Mesothelial cell of epicardium (in vitro differentiated cells): ENCODE data around the gene RAB11FIP3. TPM values are rescaled to one million over a fixed set of nuclear protein-coding genes. Genes with fewer than 3 reads are reported as not detected.
"Not testable (repeated sequence)": the region's sequence is repeated elsewhere in the genome, so short reads cannot be mapped to it uniquely, and the experiment has no call there.

ENCODE experiments used
- DNase-seq, 2 experiments: peaks; one replicate each; pipeline ENCODE4 v3.0.0; 2021; ENCODE audit warnings: low spot score in 2 of 2; ENCODE audit not compliant: unreplicated experiment in 2 of 2
- H3K27ac Mint-ChIP-seq: 2 replicates; pipeline ENCODE4 v1.8.0; 2021; ENCODE audit warnings: mixed read lengths
- H3K27me3 Mint-ChIP-seq: 2 replicates; pipeline ENCODE4 v1.8.0; 2021; ENCODE audit warnings: low read depth, mixed read lengths
- H3K36me3 Mint-ChIP-seq: 2 replicates; pipeline ENCODE4 v1.8.0; 2021; ENCODE audit warnings: mixed read lengths
- H3K4me1 Mint-ChIP-seq: 2 replicates; pipeline ENCODE4 v1.8.0; 2021; ENCODE audit warnings: mixed read lengths
- H3K4me3 Mint-ChIP-seq: 2 replicates; pipeline ENCODE4 v1.8.0; 2021; ENCODE audit warnings: mild to moderate bottlenecking, moderate library complexity, mixed read lengths
- H3K9me3 Mint-ChIP-seq: 2 replicates; pipeline ENCODE4 v1.8.0; 2021; ENCODE audit warnings: mixed read lengths
- total RNA-seq: library from RNA; stranded (reverse); gene quantifications from 3 replicates; pipeline ENCODE4 v1.2.1, GENCODE V29; 2021
- TF ChIP-seq, protein P1 (sequence below): fragments of 200-600 bp; sonication (generic); IDR thresholded peaks from one replicate; pipeline ENCODE4 v1.5.0; 2021; ENCODE audit warnings: antibody characterized with exemption; ENCODE audit not compliant: unreplicated experiment

RAB11FIP3 gene
- total RNA-seq, 1 donor from 2014 or later: 68.8 TPM

DNA sequence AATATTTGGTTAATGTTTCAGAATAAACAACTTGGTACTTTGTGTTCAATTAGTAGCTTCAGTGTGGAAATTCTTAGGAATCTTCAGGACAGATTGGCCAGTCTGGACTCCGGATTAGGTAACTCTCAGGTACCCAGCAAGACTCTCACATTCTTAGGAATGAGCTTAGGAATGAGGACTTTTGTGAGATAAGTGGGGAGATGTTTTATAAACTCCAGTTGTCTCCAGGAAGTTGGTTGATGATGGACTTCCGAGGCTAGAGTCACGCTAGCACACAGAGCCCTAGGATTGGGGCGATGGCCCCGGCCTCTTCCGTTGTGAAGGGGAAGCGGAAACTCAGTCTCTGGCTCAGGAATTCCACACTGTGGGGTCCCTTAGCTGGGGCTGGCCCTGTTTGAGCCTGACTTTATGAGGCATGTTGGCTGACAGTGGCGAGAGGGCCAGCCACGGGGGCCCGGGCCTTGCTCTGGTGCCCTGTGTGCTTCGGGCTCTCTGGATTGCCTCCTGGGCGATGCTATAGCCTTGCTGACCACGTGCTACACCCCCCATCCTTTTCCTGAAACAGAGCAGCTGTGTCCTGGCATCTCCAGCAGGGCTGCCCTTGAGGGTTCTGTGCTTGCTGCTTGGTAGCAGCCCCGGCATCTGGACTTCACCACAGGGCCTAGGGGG lies 32.4 kb downstream of the RAB11FIP3 start:
- H3K27ac Mint-ChIP-seq: peak overlapping the region; percentile 69
- no peak overlapping the region for H3K4me3 Mint-ChIP-seq
- TF ChIP-seq, protein P1, sequence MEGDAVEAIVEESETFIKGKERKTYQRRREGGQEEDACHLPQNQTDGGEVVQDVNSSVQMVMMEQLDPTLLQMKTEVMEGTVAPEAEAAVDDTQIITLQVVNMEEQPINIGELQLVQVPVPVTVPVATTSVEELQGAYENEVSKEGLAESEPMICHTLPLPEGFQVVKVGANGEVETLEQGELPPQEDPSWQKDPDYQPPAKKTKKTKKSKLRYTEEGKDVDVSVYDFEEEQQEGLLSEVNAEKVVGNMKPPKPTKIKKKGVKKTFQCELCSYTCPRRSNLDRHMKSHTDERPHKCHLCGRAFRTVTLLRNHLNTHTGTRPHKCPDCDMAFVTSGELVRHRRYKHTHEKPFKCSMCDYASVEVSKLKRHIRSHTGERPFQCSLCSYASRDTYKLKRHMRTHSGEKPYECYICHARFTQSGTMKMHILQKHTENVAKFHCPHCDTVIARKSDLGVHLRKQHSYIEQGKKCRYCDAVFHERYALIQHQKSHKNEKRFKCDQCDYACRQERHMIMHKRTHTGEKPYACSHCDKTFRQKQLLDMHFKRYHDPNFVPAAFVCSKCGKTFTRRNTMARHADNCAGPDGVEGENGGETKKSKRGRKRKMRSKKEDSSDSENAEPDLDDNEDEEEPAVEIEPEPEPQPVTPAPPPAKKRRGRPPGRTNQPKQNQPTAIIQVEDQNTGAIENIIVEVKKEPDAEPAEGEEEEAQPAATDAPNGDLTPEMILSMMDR: no peak
- H3K27me3 Mint-ChIP-seq: no peaks in the 10 kb centered on the region
- H3K4me1 Mint-ChIP-seq: peaks cover 21% of the 10 kb centered on the region
- DNase-seq: no peak
- H3K9me3 Mint-ChIP-seq: no peaks in the 10 kb centered on the region
- peaks cover 11% of the 10 kb centered on the region for H3K36me3 Mint-ChIP-seq

- H3K27me3 Mint-ChIP-seq: no peaks in the 10 kb centered on the region
- no peak overlapping the region for H3K27ac Mint-ChIP-seq
- TF ChIP-seq, protein P1: no peak
- peaks cover 14% of the 10 kb centered on the region for H3K36me3 Mint-ChIP-seq
- H3K4me1 Mint-ChIP-seq: peaks cover 21% of the 10 kb centered on the region
- H3K4me3 Mint-ChIP-seq: no peak overlapping the region
- DNase-seq: no peak
- no peaks in the 10 kb centered on the region for H3K9me3 Mint-ChIP-seq
Observed at GRCh38 chr16:459761-460160, 34.3 kb downstream of the RAB11FIP3 start.

- Mint-ChIP-seq H3K36me3 (peaks cover 14% of the 10 kb centered on the region), H3K27me3 (no peaks in the 10 kb centered on the region), H3K4me1 (peaks cover 21% of the 10 kb centered on the region), H3K4me3 (no peak overlapping the region), H3K9me3 (no peaks in the 10 kb centered on the region), H3K27ac (no peak overlapping the region)
- TF ChIP-seq, protein P1: no peak
- DNase-seq: no peak
Observed at GRCh38 chr16:460787-461186, 35.3 kb downstream of the RAB11FIP3 start.

DNA sequence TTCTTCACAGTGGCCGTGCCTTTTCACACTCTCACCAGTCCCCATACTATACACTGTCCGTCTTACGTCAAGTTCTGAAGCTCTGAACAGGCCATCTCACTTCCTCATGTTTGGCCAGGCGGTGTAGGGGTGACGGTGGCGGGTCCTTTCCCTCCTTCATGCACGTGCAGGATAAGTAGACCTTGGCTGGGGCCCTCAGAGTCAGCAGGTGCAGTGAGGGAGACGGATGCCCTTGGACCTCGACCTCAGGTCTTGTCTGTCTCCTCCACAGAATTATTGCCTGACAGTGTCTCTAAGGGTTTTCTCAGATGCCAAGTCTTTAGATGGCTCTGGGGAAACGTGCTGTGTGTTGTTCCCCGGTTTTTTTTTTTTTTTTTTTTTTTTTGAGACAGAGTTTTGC lies 37.6 kb downstream of the RAB11FIP3 start:
- Mint-ChIP-seq H3K27me3 (no peaks in the 10 kb centered on the region), H3K4me3 (no peak overlapping the region), H3K27ac (no peak overlapping the region), H3K4me1 (peaks cover 11% of the 10 kb centered on the region), H3K36me3 (peaks cover 14% of the 10 kb centered on the region), H3K9me3 (no peaks in the 10 kb centered on the region)
- TF ChIP-seq, protein P1: no peak
- no peak for DNase-seq

- Mint-ChIP-seq H3K36me3 (peaks cover 9% of the 10 kb centered on the region), H3K27me3 (no peaks in the 10 kb centered on the region), H3K4me1 (peaks cover 6% of the 10 kb centered on the region), H3K9me3 (no peaks in the 10 kb centered on the region), H3K27ac (no peak overlapping the region), H3K4me3 (no peak overlapping the region)
- DNase-seq: no peak
- TF ChIP-seq, protein P1: no peak
Observed at GRCh38 chr16:466651-467050, 41.2 kb downstream of the RAB11FIP3 start.

DNA sequence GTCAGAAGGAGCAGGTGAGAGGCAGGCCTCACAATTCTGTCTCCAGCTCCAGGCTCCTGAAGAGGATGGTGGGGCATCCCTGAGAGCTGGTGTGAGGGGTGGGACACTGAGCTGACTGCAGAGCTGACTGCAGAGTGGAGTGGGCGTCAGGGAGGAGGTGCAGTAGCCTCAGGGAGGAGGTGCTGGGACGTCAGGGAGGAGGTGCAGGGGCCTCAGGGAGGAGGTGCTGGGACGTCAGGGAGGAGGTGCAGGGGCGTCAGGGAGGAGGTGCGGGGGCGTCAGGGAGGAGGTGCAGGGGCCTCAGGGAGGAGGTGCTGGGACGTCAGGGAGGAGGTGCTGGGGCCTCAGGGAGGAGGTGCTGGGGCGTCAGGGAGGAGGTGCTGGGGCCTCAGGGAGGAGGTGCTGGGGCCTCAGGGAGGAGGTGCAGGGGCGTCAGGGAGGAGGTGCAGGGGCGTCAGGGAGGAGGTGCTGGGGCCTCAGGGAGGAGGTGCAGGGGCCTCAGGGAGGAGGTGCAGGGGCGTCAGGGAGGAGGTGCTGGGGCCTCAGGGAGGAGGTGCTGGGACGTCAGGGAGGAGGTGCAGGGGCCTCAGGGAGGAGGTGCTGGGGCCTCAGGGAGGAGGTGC lies 41.9 kb downstream of the RAB11FIP3 start:
- DNase-seq, H3K36me3 Mint-ChIP-seq, H3K27me3 Mint-ChIP-seq, H3K4me3 Mint-ChIP-seq, H3K27ac Mint-ChIP-seq, H3K9me3 Mint-ChIP-seq, H3K4me1 Mint-ChIP-seq: not testable (repeated sequence)
